Natural killer cell (primary cell): ENCODE results near the gene HNRNPD. TPM values are rescaled to one million over a fixed set of nuclear protein-coding genes. Genes with fewer than 3 reads are reported as not detected.

ENCODE experiments used
- ATAC-seq, 3 donors: fragments of 150-1000 bp in 2 of 3; fragments of 200-7000 bp in 1 of 3; cut with Tn5 transposase; 1 replicate in 1 of 3; 2 replicates in 2 of 3; pipeline ENCODE4 v1.10.0; 2021; ENCODE audit warnings: mild to moderate bottlenecking in 2 of 3, moderate library complexity in 2 of 3
- DNase-seq, 2 donors: peaks; one replicate each; pipeline versions ENCODE4 v3.0.0 to v3.0.0-alpha.2; 2013 to 2021; ENCODE audit warnings: mixed read lengths in 1 of 2
- H3K27ac ChIP-seq: one replicate; pipeline ENCODE4 v1.5.1; 2013; ENCODE audit warnings: mild to moderate bottlenecking, low read length
- H3K27me3 ChIP-seq: one replicate; pipeline ENCODE4 v1.6.1; 2013; ENCODE audit warnings: low read length; ENCODE audit not compliant: control insufficient read depth, insufficient read depth
- H3K36me3 ChIP-seq: one replicate; pipeline ENCODE4 v1.6.1; 2013; ENCODE audit warnings: low read length; ENCODE audit not compliant: control insufficient read depth, insufficient read depth
- H3K4me1 ChIP-seq: one replicate; pipeline ENCODE4 v1.6.1; 2013; ENCODE audit warnings: low read length; ENCODE audit not compliant: control insufficient read depth, insufficient read depth
- H3K4me3 ChIP-seq: one replicate; pipeline ENCODE4 v1.5.1; 2013; ENCODE audit warnings: low read length
- H3K9me3 ChIP-seq: one replicate; pipeline ENCODE4 v1.6.1; 2013; ENCODE audit warnings: low read length; ENCODE audit not compliant: control insufficient read depth, insufficient read depth
- H3K27ac Mint-ChIP-seq, 2 donors: one replicate each; pipeline ENCODE4 v1.8.0; 2022; ENCODE audit warnings: mild to moderate bottlenecking in 2 of 2, mixed read lengths in 2 of 2, moderate library complexity in 1 of 2
- H3K27me3 Mint-ChIP-seq, 2 donors: one replicate each; pipeline ENCODE4 v1.8.0; 2022; ENCODE audit warnings: low read depth in 2 of 2, mixed read lengths in 2 of 2
- H3K36me3 Mint-ChIP-seq: one replicate; pipeline ENCODE4 v1.8.0; 2022; ENCODE audit warnings: mixed read lengths
- H3K4me1 Mint-ChIP-seq, 2 donors: one replicate each; pipeline ENCODE4 v1.8.0; 2022; ENCODE audit warnings: mixed read lengths in 2 of 2
- H3K4me3 Mint-ChIP-seq: one replicate; pipeline ENCODE4 v1.8.0; 2022; ENCODE audit warnings: mild to moderate bottlenecking, moderate library complexity, mixed read lengths
- H3K9me3 Mint-ChIP-seq, 2 donors: one replicate each; pipeline ENCODE4 v1.8.0; 2022; ENCODE audit warnings: mixed read lengths in 2 of 2
- CTCF ChIP-seq: fragments of 200-600 bp; IDR thresholded peaks from one replicate; pipeline ENCODE4 v1.8.0; 2022; ENCODE audit warnings: antibody characterized with exemption
- WGBS: methylation state at CpG from one replicate; pipeline ENCODE4 v1.1.7; 2013; ENCODE audit warnings: missing lambda C conversion rate; ENCODE audit not compliant: insufficient coverage; 5-methylcytosine and 5-hydroxymethylcytosine counted together
- intact Hi-C: fragments of 100-400 bp; cut with micrococcal nuclease; formaldehyde crosslinking; loops from one replicate; pipeline ENCODE4 v1.14.2; 2022
- total RNA-seq, 4 donors: library from RNA; stranded (reverse); fragments of 120-200 nt in 1 of 4; gene quantifications; one replicate each; pipeline versions ENCODE4 v1.2.3 to v1.2.4, GENCODE V29; 2013 to 2022

HNRNPD gene
- total RNA-seq, 3 donors from 2014 or later (not counting 1 experiment from before 2014, with no cell fraction given), result 225 to 285 (median 270) TPM

GRCh38 chr4:82357640-82358039, 16.2 kb downstream of the HNRNPD start:
- Mint-ChIP-seq H3K27me3 (no peaks in the 10 kb centered on the region), H3K4me1 (peaks cover 76 to 84% of the 10 kb centered on the region in 2 donors), H3K27ac (peak overlapping the region; percentile 73 to 77), H3K9me3 (no peaks in the 10 kb centered on the region), H3K4me3 (no peak overlapping the region), H3K36me3 (peaks cover 19% of the 10 kb centered on the region)
- H3K4me3 ChIP-seq, result no peak overlapping the region
- TF ChIP-seq CTCF, result no peak
- no peak for ATAC-seq
- no peaks in the 10 kb centered on the region for H3K9me3 ChIP-seq
- no peak for DNase-seq
- H3K4me1 ChIP-seq, result peaks cover 9% of the 10 kb centered on the region
- no peaks in the 10 kb centered on the region for H3K27me3 ChIP-seq
- intact Hi-C loops, result no loop called here
- peaks cover 64% of the 10 kb centered on the region for H3K36me3 ChIP-seq
- H3K27ac ChIP-seq, result no peak overlapping the region
- 79% methylated on average over 5 of the region's 5 CpGs for WGBS

GRCh38 chr4:82354788-82355187, 19.0 kb downstream of the HNRNPD start:
- H3K4me3 Mint-ChIP-seq, result no peak overlapping the region
- 95% methylated on average over 11 of the region's 11 CpGs for WGBS
- no peak overlapping the region for H3K4me3 ChIP-seq
- DNase-seq (no peak), ATAC-seq (no peak)
- TF ChIP-seq CTCF, result no peak
- peaks cover 82% of the 10 kb centered on the region for H3K36me3 ChIP-seq
- no peaks in the 10 kb centered on the region for H3K9me3 Mint-ChIP-seq
- no peaks in the 10 kb centered on the region for H3K27me3 ChIP-seq
- intact Hi-C loops, result no loop called here
- no peaks in the 10 kb centered on the region for H3K9me3 ChIP-seq
- no peak overlapping the region for H3K27ac ChIP-seq
- peaks cover 6% of the 10 kb centered on the region for H3K4me1 ChIP-seq
- peaks cover 65 to 66% of the 10 kb centered on the region in 2 donors for H3K4me1 Mint-ChIP-seq
- peaks cover 21% of the 10 kb centered on the region for H3K36me3 Mint-ChIP-seq
- no peaks in the 10 kb centered on the region for H3K27me3 Mint-ChIP-seq
- H3K27ac Mint-ChIP-seq, result peak overlapping the region in 1 of 2 donors; percentile 73

GRCh38 chr4:82352825-82353366, 20.9 kb downstream of the HNRNPD start:
- Mint-ChIP-seq H3K27me3 (no peaks in the 10 kb centered on the region), H3K36me3 (peaks cover 21% of the 10 kb centered on the region), H3K9me3 (no peaks in the 10 kb centered on the region), H3K4me1 (peaks cover 61 to 63% of the 10 kb centered on the region in 2 donors), H3K27ac (peak overlapping the region; percentile 84 to 86), H3K4me3 (no peak overlapping the region)
- DNase-seq (no peak), ATAC-seq (no peak)
- peaks cover 77% of the 10 kb centered on the region for H3K36me3 ChIP-seq
- peak overlapping the region; percentile 42 for H3K27ac ChIP-seq
- no peak for TF ChIP-seq CTCF
- intact Hi-C loops, result no loop called here
- H3K27me3 ChIP-seq, result no peaks in the 10 kb centered on the region
- H3K4me3 ChIP-seq, result no peak overlapping the region
- H3K9me3 ChIP-seq, result no peaks in the 10 kb centered on the region
- peaks cover 3% of the 10 kb centered on the region for H3K4me1 ChIP-seq
- 53% methylated on average over 2 of the region's 2 CpGs for WGBS
